GM23338 (cell line): ENCODE measurements around the gene C22orf42.
"Not testable (repeated sequence)": the region's sequence is repeated elsewhere in the genome, so short reads cannot be mapped to it uniquely, and the experiment has no call there.

Experiments
- CTCF ChIP-seq, 2 experiments: fragments of 200-600 bp in 1 of 2; sonication (generic) in 1 of 2; conservative IDR thresholded peaks; 2 replicates each; pipeline versions ENCODE4 v1.5.1 to v1.6.1; 2016 to 2017; ENCODE audit warnings: antibody characterized with exemption in 2 of 2, low read depth in 2 of 2, mild to moderate bottlenecking in 2 of 2, moderate library complexity in 1 of 2
- EZH2 ChIP-seq: fragments of 200-600 bp; sonication (generic); IDR thresholded peaks from one replicate; pipeline ENCODE4 v1.8.0; 2017; ENCODE audit warnings: antibody characterized with exemption, mild to moderate bottlenecking, low read depth; ENCODE audit not compliant: unreplicated experiment
- STAT1 ChIP-seq: IDR thresholded peaks from one replicate; pipeline ENCODE4 v1.6.1; 2016; ENCODE audit warnings: antibody characterized with exemption; ENCODE audit not compliant: unreplicated experiment

GRCh38 chr22:32136881-32137280 lies 22.2 kb downstream of the C22orf42 start:
- TF ChIP-seq CTCF (conservative IDR thresholded peaks at IDR 0.05; ENCODE audit: low read depth in 2 of 2); STAT1; EZH2: not testable (repeated sequence)
